Lung microvascular endothelial cell (primary cell): ENCODE results near the gene DROSHA. TPM values are rescaled to one million over a fixed set of nuclear protein-coding genes. Genes with fewer than 3 reads are reported as not detected.
A peak's percentile ranks its signal among the peaks of the same experiment; 100 is the strongest.
"Not testable (repeated sequence)": the region's sequence is repeated elsewhere in the genome, so short reads cannot be mapped to it uniquely, and the experiment has no call there.

Source experiments
- DNase-seq, 2 donors: peaks; one replicate each; pipeline versions ENCODE4 v3.0.0 to v3.0.0-alpha.2; 2010; ENCODE audit warnings: low read depth in 2 of 2
- total RNA-seq: library from RNA; depleted of rRNA; stranded (reverse); fragments of >200 nt; gene quantifications from 2 replicates; pipeline ENCODE4 v1.2.1, GENCODE V29; 2014

The DROSHA gene
- total RNA-seq, 1 donor from 2014 or later: 43.7 TPM

GRCh38 chr5:31415960-31416359 lies 115.9 kb downstream of the DROSHA start:
- DNase-seq: no peak

GRCh38 chr5:31415009-31415923 lies 116.6 kb downstream of the DROSHA start:
- peak in 1 of 2 donors; percentile 13 for DNase-seq

- no peak for DNase-seq
Observed at GRCh38 chr5:31413030-31413812, 118.7 kb downstream of the DROSHA start.

- DNase-seq: peak in 1 of 2 donors; percentile 79
Observed at GRCh38 chr5:31412324-31412723, 119.6 kb downstream of the DROSHA start.

GRCh38 chr5:31410089-31410488 lies 121.8 kb downstream of the DROSHA start:
- DNase-seq: no peak

- DNase-seq: peak in 1 of 2 donors; percentile 6
Observed at GRCh38 chr5:31408814-31409213, 123.1 kb downstream of the DROSHA start.

GRCh38 chr5:31407921-31408693 lies 123.8 kb downstream of the DROSHA start:
- peak in 1 of 2 donors; percentile 3 for DNase-seq

GRCh38 chr5:31404325-31404724 lies 127.6 kb downstream of the DROSHA start:
- DNase-seq: peak; percentile 27 to 40

- no peak for DNase-seq
Observed at GRCh38 chr5:31401691-31402090, 130.2 kb downstream of the DROSHA start.

- peak; percentile 4 to 68 for DNase-seq
Observed at GRCh38 chr5:31397926-31398557, 133.9 kb downstream of the DROSHA start.

- no peak for DNase-seq
Observed at GRCh38 chr5:31396611-31397295, 135.1 kb downstream of the DROSHA start.

GRCh38 chr5:31395450-31396045 lies 136.3 kb downstream of the DROSHA start:
- DNase-seq: not testable (repeated sequence)

GRCh38 chr5:31393126-31393525 lies 138.8 kb downstream of the DROSHA start:
- no peak for DNase-seq

- DNase-seq: no peak
Observed at GRCh38 chr5:31392061-31392460, 139.8 kb downstream of the DROSHA start.

- no peak for DNase-seq
Observed at GRCh38 chr5:31390256-31390655, 141.6 kb downstream of the DROSHA start.

GRCh38 chr5:31385774-31386537 lies 145.9 kb downstream of the DROSHA start:
- DNase-seq: peak in 1 of 2 donors; percentile 5

- no peak for DNase-seq
Observed at GRCh38 chr5:31383734-31384133, 148.2 kb downstream of the DROSHA start.

- no peak for DNase-seq
Observed at GRCh38 chr5:31382051-31382878, 149.6 kb downstream of the DROSHA start.
